Measurements from ENCODE around the gene EIF4E1B.

The EIF4E1B gene

GRCh38 chr5:176606875-176607274 is 23.6 kb upstream of the EIF4E1B start:
- Histone ChIP-seq H3K9me3 (ENCODE audit: control insufficient read depth, insufficient read depth, low read length) (no peaks in the 10 kb centered on the region), H3K4me1 (ENCODE audit: control insufficient read depth, low read length) (peaks cover 14% of the 10 kb centered on the region), H3K27me3 (ENCODE audit: control insufficient read depth, low read length) (peaks cover 5% of the 10 kb centered on the region; the same call in 1 of the 2 replicates), H3K79me2 (ENCODE audit: control insufficient read depth, low read length) (peaks cover 31% of the 10 kb centered on the region), H3K27ac (ENCODE audit: low read depth, low read length) (no peak overlapping the region), H4K20me1 (ENCODE audit: control insufficient read depth, insufficient read depth, low read depth, low read length) (peaks cover 8% of the 10 kb centered on the region), H3K36me3 (ENCODE audit: control insufficient read depth, low read length) (no peaks in the 10 kb centered on the region; the same call in 1 of the 2 replicates), H3F3A (ENCODE audit: control insufficient read depth, insufficient read depth) (peaks cover 4% of the 10 kb centered on the region; the same call in 1 of the 2 replicates), H3K4me3 (ENCODE audit: low read length) (no peak overlapping the region), H3K4me2 (ENCODE audit: low read length) (no peak overlapping the region), H3K9me2 (replicated peaks; ENCODE audit: control insufficient read depth, low read length) (no peaks in the 10 kb centered on the region)
- TF ChIP-seq CTCF (IDR thresholded peaks at IDR 0.05; ENCODE audit: low read depth, low read length, poor library complexity, severe bottlenecking): no peak
- TF ChIP-seq EZH2phosphoT487 (IDR thresholded peaks at IDR 0.05; ENCODE audit: borderline replicate concordance, low read length): no peak

- Histone ChIP-seq H3K36me3 (ENCODE audit: control insufficient read depth, low read length) (no peaks in the 10 kb centered on the region; the same call in 1 of the 2 replicates), H3K4me1 (ENCODE audit: control insufficient read depth, low read length) (peaks cover 14% of the 10 kb centered on the region), H3K4me2 (ENCODE audit: low read length) (peak overlapping the region; percentile 86; the same call in 1 of the 2 replicates), H3K27me3 (ENCODE audit: control insufficient read depth, low read length) (peaks cover 13% of the 10 kb centered on the region), H3K79me2 (ENCODE audit: control insufficient read depth, low read length) (peaks cover 31% of the 10 kb centered on the region), H4K20me1 (ENCODE audit: control insufficient read depth, insufficient read depth, low read depth, low read length) (peaks cover 8% of the 10 kb centered on the region), H3F3A (ENCODE audit: control insufficient read depth, insufficient read depth) (peaks cover 4% of the 10 kb centered on the region; the same call in 1 of the 2 replicates), H3K27ac (ENCODE audit: low read depth, low read length) (no peak overlapping the region), H3K9me2 (replicated peaks; ENCODE audit: control insufficient read depth, low read length) (no peaks in the 10 kb centered on the region), H3K4me3 (ENCODE audit: low read length) (no peak overlapping the region), H3K9me3 (ENCODE audit: control insufficient read depth, insufficient read depth, low read length) (no peaks in the 10 kb centered on the region)
- no peak for TF ChIP-seq CTCF (IDR thresholded peaks at IDR 0.05; ENCODE audit: low read depth, low read length, poor library complexity, severe bottlenecking)
- TF ChIP-seq EZH2phosphoT487 (IDR thresholded peaks at IDR 0.05; ENCODE audit: borderline replicate concordance, low read length): no peak
Measured at GRCh38 chr5:176608142-176608705, 22.3 kb upstream of the EIF4E1B start.

- H4K20me1 ChIP-seq (ENCODE audit: control insufficient read depth, insufficient read depth, low read depth, low read length): peaks cover 8% of the 10 kb centered on the region
- H3K4me2 ChIP-seq (ENCODE audit: low read length): peak overlapping the region; percentile 86
- no peaks in the 10 kb centered on the region; the same call in 1 of the 2 replicates for H3K36me3 ChIP-seq (ENCODE audit: control insufficient read depth, low read length)
- no peak overlapping the region for H3K27ac ChIP-seq (ENCODE audit: low read depth, low read length)
- no peaks in the 10 kb centered on the region for H3K9me3 ChIP-seq (ENCODE audit: control insufficient read depth, insufficient read depth, low read length)
- H3K4me3 ChIP-seq (ENCODE audit: low read length): peak overlapping the region; percentile 83
- no peaks in the 10 kb centered on the region for H3K9me2 ChIP-seq (replicated peaks; ENCODE audit: control insufficient read depth, low read length)
- peaks cover 14% of the 10 kb centered on the region for H3K4me1 ChIP-seq (ENCODE audit: control insufficient read depth, low read length)
- peaks cover 13% of the 10 kb centered on the region for H3K27me3 ChIP-seq (ENCODE audit: control insufficient read depth, low read length)
- H3F3A ChIP-seq (ENCODE audit: control insufficient read depth, insufficient read depth): peaks cover 4% of the 10 kb centered on the region; the same call in 1 of the 2 replicates
- peaks cover 31% of the 10 kb centered on the region for H3K79me2 ChIP-seq (ENCODE audit: control insufficient read depth, low read length)
- TF ChIP-seq EZH2phosphoT487 (IDR thresholded peaks at IDR 0.05; ENCODE audit: borderline replicate concordance, low read length): no peak
- TF ChIP-seq CTCF (IDR thresholded peaks at IDR 0.05; ENCODE audit: low read depth, low read length, poor library complexity, severe bottlenecking): no peak
Measured at GRCh38 chr5:176608937-176609723, 21.3 kb upstream of the EIF4E1B start.

Measured in DOHH2 (cell line).